T-helper 2 cell treated with Interferon-gamma antibody and Interleukin-4, amounts not matched to agents 5 μg/mL and 100 μg/mL, for 36 hours (primary cell): ENCODE results near the gene NADSYN1.
A peak's percentile ranks its signal among the peaks of the same experiment; 100 is the strongest.

Experiments used
- DNase-seq: peaks from one replicate; pipeline ENCODE4 v3.0.0; 2021; ENCODE audit warnings: low spot score
- H3K27ac Mint-ChIP-seq: one replicate; pipeline ENCODE4 v1.8.0; 2021; ENCODE audit warnings: mild to moderate bottlenecking, mixed read lengths
- H3K27me3 Mint-ChIP-seq: one replicate; pipeline ENCODE4 v1.8.0; 2021; ENCODE audit warnings: low read depth, mixed read lengths
- H3K36me3 Mint-ChIP-seq: one replicate; pipeline ENCODE4 v1.8.0; 2021; ENCODE audit warnings: low read depth, mixed read lengths
- H3K4me1 Mint-ChIP-seq: one replicate; pipeline ENCODE4 v1.8.0; 2021; ENCODE audit warnings: low read depth, mixed read lengths
- H3K4me3 Mint-ChIP-seq: one replicate; pipeline ENCODE4 v1.8.0; 2022; ENCODE audit warnings: mild to moderate bottlenecking, moderate library complexity, mixed read lengths
- H3K9me3 Mint-ChIP-seq: one replicate; pipeline ENCODE4 v1.8.0; 2021; ENCODE audit warnings: mixed read lengths

Gene NADSYN1

DNA sequence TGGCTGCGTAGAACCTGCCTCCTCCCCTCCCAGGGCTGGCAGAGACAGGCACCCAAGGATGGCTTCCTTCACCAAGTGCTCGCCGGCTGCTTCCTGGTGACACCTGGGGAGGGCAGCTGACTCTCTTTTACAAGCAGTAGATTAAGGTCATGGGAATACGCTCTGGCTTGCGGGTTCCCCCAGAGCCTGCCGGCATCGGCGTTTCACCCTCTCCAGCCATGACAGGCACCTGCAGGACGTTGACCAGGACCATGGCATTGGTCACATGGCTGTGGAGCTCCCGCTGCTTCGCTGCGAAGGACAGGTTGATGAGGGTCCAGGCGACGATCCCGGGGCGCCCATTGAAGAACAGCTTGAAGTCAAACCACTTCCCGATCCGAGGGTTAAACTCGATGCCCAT lies 14.4 kb upstream of the NADSYN1 start:
- no peak for DNase-seq
- no peak overlapping the region for H3K27ac Mint-ChIP-seq
- H3K4me3 Mint-ChIP-seq, result no peak overlapping the region
- H3K9me3 Mint-ChIP-seq, result no peaks in the 10 kb centered on the region
- H3K4me1 Mint-ChIP-seq, result no peaks in the 10 kb centered on the region
- no peaks in the 10 kb centered on the region for H3K27me3 Mint-ChIP-seq
- H3K36me3 Mint-ChIP-seq, result peaks cover 36% of the 10 kb centered on the region

DNA sequence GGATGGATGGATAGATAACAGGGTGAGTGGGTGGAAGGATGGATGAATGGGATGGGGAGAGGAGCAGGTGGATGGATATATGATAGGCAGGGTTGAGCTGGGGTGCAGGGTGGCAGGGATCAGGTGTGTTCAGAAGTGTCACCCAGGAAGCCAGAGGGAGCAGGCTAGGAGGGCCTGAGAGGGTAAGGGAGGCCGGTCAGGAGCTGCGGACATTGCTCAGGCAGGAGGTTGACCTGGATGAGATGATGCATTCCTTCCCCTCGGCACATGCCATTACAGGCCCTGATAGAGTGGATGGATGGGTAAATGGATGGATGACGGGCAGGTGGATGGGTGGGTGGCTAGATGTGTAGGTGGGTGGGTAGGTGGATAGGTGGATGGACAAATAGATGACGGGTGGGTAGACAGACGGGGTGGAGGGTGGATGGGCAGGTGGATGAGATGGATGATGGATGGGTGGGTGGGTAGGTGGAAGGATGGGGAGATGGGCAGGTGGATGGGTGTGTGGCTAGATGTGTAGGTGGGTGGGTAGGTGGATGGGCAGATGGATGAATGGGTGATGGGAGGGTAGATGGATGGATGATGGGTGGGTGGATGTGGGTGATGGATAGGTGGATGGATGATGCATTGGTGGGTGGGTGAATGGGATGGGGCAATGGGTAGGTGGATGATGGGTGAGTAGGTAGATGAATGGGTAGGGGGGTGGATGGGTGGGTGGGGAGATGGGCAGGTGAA lies 12.8 kb upstream of the NADSYN1 start:
- Mint-ChIP-seq H3K4me1 (no peaks in the 10 kb centered on the region), H3K9me3 (no peaks in the 10 kb centered on the region), H3K36me3 (peaks cover 38% of the 10 kb centered on the region), H3K27me3 (no peaks in the 10 kb centered on the region), H3K4me3 (no peak overlapping the region), H3K27ac (no peak overlapping the region)
- no peak for DNase-seq

DNA sequence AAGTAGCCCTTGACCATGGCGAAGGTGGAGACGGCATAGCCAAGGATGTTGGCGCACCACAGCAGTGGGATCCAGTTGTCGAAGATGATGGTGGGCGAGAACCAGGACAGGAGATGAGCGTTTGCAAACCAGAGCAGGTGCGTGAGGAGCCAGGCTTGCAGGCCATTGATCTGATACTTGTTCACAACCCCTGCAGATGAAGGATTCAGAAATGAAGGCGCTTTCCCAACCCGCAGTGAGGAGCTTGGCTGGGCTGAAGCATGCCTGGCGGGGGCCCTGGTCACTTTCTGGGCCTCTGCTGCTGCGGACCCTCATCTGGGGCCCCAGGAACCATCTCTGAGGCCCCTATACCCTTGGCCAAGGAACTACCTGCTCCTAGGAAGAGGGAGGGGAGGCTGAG lies 11.8 kb upstream of the NADSYN1 start:
- Mint-ChIP-seq H3K4me1 (peaks cover 4% of the 10 kb centered on the region), H3K27ac (no peak overlapping the region), H3K36me3 (peaks cover 47% of the 10 kb centered on the region), H3K9me3 (peaks cover 6% of the 10 kb centered on the region), H3K27me3 (no peaks in the 10 kb centered on the region), H3K4me3 (no peak overlapping the region)
- no peak for DNase-seq

DNA sequence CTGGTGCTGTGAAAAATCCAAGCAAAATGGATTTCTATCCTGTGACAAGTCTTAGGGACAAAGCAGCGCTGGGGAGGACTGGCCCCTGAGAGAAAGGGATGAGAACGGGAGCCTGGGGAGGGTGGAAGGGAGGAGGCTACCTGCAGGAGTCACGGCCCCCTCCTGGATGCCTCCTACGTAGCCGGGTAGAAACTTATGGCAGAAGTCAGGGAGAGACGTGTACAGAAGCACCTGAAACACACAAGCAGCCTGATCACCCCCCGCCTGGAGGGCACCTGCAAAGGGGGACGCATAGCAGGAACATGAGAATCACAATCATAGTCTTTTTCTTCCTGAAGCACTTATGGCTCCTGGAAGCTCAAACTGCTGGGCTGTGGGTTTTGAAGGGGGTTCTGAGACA lies 10.9 kb upstream of the NADSYN1 start:
- H3K36me3 Mint-ChIP-seq, result peaks cover 52% of the 10 kb centered on the region
- peak overlapping the region; percentile 26 for H3K27ac Mint-ChIP-seq
- H3K4me3 Mint-ChIP-seq, result no peak overlapping the region

DNA sequence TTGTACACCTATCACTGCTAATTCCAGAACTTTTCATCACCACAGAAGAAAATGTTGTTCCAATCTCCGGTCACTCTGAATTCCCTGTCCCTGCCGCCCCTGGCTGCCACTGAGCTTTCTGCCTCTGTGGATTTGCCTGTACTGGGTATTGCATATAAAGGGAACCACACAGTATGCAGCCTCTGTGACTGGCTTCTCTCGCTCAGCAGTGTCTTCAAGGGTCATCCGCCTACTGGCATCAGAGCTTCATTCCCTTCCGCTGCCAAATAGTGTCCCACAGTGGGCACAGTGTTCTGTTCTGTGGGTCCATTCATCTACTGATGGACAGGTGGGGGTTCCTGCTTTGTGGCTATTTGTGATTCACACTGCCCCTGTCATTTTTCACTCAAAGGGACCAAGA lies 10.1 kb upstream of the NADSYN1 start:
- H3K36me3 Mint-ChIP-seq, result peaks cover 53% of the 10 kb centered on the region

More for the DNA sequence above, 10.9 kb upstream of the NADSYN1 start:
- no peak for DNase-seq
- Mint-ChIP-seq H3K4me1 (peaks cover 9% of the 10 kb centered on the region), H3K9me3 (peaks cover 9% of the 10 kb centered on the region), H3K27me3 (no peaks in the 10 kb centered on the region)

DNA sequence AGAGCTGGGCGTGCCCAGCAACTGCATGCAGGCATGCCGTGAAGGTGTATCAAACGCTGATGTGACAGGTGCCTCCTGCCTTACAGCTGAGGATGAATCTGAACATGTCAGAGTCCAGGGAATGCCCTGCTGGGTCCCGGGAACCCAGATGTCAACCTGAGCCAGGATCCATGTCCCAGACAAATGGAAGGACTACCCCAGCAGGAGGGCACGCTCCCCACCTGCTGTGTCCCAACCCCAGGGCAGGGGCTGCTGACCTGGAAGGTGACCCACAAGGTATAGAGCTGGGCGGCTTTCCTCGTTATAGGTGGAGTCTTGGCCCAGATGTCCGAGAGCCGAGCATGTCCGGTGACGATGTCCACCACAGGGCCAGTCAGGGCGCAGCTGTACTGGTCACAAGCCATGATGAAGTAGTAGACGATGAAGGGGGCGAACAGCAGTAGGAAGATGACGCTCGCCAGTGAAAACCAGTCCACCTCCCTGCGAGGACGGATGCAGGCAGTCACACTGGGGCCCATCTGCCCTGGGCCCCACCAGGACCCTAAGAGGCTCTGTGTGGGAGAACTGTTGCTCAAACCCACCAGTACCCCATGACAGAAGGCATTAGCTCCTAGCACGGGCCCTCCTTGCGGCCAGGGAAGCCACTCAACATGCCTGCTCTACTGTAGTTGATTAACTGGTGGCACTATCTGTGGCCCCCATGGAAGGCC lies 9.1 kb upstream of the NADSYN1 start:
- Mint-ChIP-seq H3K27ac (no peak overlapping the region), H3K4me3 (no peak overlapping the region), H3K27me3 (no peaks in the 10 kb centered on the region), H3K9me3 (peaks cover 9% of the 10 kb centered on the region), H3K36me3 (peaks cover 49% of the 10 kb centered on the region), H3K4me1 (peaks cover 15% of the 10 kb centered on the region)
- DNase-seq, result no peak

More for the DNA sequence above, 10.1 kb upstream of the NADSYN1 start:
- DNase-seq, result no peak
- no peaks in the 10 kb centered on the region for H3K27me3 Mint-ChIP-seq
- H3K4me3 Mint-ChIP-seq, result no peak overlapping the region
- H3K9me3 Mint-ChIP-seq, result peaks cover 9% of the 10 kb centered on the region
- H3K4me1 Mint-ChIP-seq, result peaks cover 15% of the 10 kb centered on the region
- H3K27ac Mint-ChIP-seq, result no peak overlapping the region

GRCh38 chr11:71444811-71445210 lies 8.2 kb upstream of the NADSYN1 start:
- no peak overlapping the region for H3K4me3 Mint-ChIP-seq

DNA sequence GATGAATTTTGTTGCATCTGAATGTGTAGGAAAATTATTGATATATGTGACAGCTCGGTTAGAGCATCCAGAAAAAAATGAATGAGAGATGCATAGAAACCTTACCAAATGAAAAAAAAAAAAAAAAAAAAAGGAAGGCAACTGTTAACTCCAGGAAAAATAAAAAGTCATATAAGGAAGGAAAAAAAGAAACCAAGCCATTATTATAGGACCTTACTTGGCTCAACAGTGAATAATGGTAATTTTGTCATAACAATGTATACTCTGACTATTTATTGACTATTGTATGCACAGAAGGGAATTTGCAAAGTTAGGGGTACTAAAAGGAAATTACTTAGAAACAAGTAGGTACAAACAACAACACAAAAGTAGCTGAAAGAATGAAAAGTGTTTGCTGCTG lies 6.9 kb upstream of the NADSYN1 start:
- peaks cover 38% of the 10 kb centered on the region for H3K36me3 Mint-ChIP-seq
- H3K9me3 Mint-ChIP-seq, result peaks cover 9% of the 10 kb centered on the region
- peak overlapping the region; percentile 49 for H3K4me3 Mint-ChIP-seq
- H3K4me1 Mint-ChIP-seq, result peaks cover 34% of the 10 kb centered on the region
- H3K27me3 Mint-ChIP-seq, result no peaks in the 10 kb centered on the region
- no peak overlapping the region for H3K27ac Mint-ChIP-seq
- no peak for DNase-seq

More at GRCh38 chr11:71444811-71445210, 8.2 kb upstream of the NADSYN1 start:
- peaks cover 9% of the 10 kb centered on the region for H3K9me3 Mint-ChIP-seq
- DNase-seq, result no peak
- peaks cover 48% of the 10 kb centered on the region for H3K36me3 Mint-ChIP-seq
- no peak overlapping the region for H3K27ac Mint-ChIP-seq
- H3K4me1 Mint-ChIP-seq, result peaks cover 22% of the 10 kb centered on the region
- no peaks in the 10 kb centered on the region for H3K27me3 Mint-ChIP-seq

DNA sequence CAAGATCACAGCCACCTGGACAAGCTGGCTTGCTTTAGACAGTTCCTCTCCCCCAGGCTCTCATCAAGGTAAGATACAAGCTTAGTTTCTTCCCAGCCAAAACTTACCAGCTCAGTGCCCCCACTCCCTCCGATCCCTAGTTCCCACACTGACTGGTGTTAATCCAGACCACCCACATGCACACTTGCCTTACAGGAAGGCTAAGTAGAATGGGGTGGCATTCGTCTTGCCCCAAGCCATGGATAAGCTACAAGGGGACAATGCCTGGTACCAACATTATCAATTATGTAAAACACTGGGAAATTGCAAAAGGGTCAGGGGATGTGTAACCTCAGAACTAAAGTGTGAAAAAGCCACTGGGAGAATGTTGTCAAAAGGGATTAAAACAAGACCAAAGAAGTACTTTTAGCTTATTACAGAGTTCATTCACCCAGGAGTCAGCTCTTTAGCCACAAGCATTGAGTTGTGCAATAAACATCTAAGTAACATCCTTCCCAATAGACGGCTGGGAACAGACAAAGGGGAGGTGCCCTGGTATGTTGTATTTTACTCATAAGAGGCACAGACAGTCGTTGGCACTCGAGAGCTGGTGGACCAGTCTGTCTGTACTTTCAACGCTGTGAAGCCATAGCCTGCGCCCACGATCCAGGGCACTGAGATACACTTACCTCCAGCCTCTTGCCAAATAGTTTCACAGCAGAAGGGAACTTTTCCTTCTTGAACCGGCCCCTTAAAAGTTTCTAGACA lies 5.9 kb upstream of the NADSYN1 start:
- peaks cover 42% of the 10 kb centered on the region for H3K4me1 Mint-ChIP-seq
- peaks cover 9% of the 10 kb centered on the region for H3K9me3 Mint-ChIP-seq
- peak overlapping the region; percentile 97 for H3K4me3 Mint-ChIP-seq
- H3K36me3 Mint-ChIP-seq, result peaks cover 37% of the 10 kb centered on the region
- no peaks in the 10 kb centered on the region for H3K27me3 Mint-ChIP-seq
- no peak for DNase-seq
- peak overlapping the region; percentile 85 for H3K27ac Mint-ChIP-seq

GRCh38 chr11:71447791-71448256 lies 5.2 kb upstream of the NADSYN1 start:
- Mint-ChIP-seq H3K9me3 (peaks cover 9% of the 10 kb centered on the region), H3K27ac (peak overlapping the region; percentile 85), H3K4me1 (peaks cover 46% of the 10 kb centered on the region), H3K27me3 (no peaks in the 10 kb centered on the region), H3K36me3 (peaks cover 34% of the 10 kb centered on the region), H3K4me3 (peak overlapping the region; percentile 97)
- DNase-seq, result no peak

DNA sequence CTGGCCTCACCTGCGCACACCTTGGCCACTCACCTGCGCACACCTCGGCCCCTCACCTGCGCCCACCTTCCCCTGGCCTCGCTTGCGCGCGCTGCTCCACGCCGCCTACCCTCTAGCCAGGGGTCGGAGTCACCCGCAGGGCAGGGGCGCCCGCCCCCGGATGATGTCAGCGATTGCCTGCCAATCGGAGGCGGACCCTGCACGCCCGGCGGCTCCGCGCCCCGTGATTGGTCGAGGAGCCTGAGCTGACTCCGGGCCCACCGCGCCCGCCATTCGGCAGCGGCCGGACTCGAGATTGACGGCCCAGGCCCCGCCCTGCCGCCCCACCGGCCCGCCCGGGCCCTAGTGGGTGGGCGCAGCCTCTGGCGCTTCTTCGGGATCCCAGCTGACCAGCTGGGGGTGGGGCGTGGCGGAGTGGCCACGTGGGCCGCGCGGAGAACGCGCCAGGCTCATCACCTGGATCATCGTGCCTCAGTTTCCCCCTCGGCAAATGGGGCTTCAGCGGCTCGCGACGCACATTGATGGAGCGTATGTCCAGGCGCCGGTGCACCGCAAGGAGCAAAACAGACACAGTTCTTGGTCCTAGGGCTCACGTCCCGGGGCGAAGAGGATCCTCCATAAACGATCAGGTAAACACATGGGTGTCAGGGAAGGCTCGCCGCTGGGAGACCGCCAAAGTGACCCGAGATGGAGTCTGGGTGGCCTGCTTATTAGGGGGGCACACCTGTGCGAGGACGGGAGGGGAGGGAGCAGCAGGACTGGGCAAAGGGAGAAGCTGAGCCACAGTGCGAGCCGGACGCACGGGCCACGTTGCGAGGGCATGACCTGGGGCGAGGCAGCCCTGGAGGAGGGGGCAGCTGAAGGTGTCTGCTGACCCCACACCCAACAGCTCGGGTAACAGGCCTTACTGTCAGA lies 4.5 kb upstream of the NADSYN1 start, which contains the start of gene DHCR7:
Gene DHCR7 (minus strand): TSS at position 137 of the 915 bp plus-strand sequence. CDS start 3,441 bp downstream, outside the sequence.
- H3K4me3 Mint-ChIP-seq, result peak within 1 kb of the TSS; percentile 97
- peak within 1 kb of the TSS; percentile 85 for H3K27ac Mint-ChIP-seq
- H3K27me3 Mint-ChIP-seq, result no peaks in the 10 kb centered on the region
- DNase-seq, result peak; percentile 98
- H3K4me1 Mint-ChIP-seq, result peaks cover 48% of the 10 kb centered on the region
- H3K9me3 Mint-ChIP-seq, result peaks cover 9% of the 10 kb centered on the region
- peaks cover 28% of the 10 kb centered on the region for H3K36me3 Mint-ChIP-seq

DNA sequence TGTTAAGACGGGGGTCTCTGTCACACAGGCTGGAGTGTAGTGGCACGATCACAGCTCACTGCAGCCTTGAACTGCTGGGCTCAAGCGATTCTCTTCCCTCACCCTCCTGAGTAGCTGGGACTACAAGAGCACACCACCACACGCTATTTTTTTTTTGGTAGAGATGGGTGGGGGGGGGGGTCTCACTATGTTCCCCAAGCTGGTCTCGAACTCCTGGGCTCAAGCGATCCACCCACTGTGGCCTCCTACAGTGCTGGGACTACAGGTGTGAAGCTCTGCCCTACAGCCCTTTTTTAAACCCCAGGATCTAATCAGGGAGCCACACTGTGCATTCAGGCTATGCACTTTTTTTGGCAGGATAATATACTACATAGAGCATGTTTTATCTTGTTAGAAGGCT lies 3.4 kb upstream of the NADSYN1 start:
- peaks cover 28% of the 10 kb centered on the region for H3K36me3 Mint-ChIP-seq
- H3K9me3 Mint-ChIP-seq, result peaks cover 9% of the 10 kb centered on the region
- no peak for DNase-seq
- peaks cover 55% of the 10 kb centered on the region for H3K4me1 Mint-ChIP-seq
- no peaks in the 10 kb centered on the region for H3K27me3 Mint-ChIP-seq
- H3K4me3 Mint-ChIP-seq, result peak overlapping the region; percentile 97
- peak overlapping the region; percentile 85 for H3K27ac Mint-ChIP-seq

DNA sequence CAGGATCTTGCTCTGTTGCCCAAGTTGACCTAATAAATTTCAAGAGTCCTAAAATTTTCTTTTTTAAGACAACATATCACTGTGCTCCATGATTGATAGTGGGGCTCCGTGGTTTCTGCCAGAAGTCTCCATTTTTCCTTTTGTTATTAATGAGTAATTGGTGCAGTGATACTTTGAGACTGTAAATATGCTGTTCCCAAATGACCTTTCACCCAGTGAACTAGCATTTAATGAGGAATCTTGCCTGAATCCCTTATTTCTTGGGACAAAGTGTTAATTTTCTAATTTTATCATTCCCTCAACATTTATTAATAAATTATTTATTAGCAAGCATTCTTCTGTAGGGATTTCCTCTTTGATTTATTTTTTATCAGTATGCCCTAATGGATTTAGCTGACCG lies 2.5 kb upstream of the NADSYN1 start:
- Mint-ChIP-seq H3K4me3 (peak overlapping the region; percentile 90), H3K9me3 (peaks cover 9% of the 10 kb centered on the region), H3K27ac (peak overlapping the region; percentile 94), H3K27me3 (no peaks in the 10 kb centered on the region), H3K4me1 (peaks cover 61% of the 10 kb centered on the region), H3K36me3 (peaks cover 27% of the 10 kb centered on the region)
- DNase-seq, result no peak
